ENCODE data around the gene KXD1. TPM values are rescaled to one million over a fixed set of nuclear protein-coding genes. Genes with fewer than 3 reads are reported as not detected.

KXD1 gene
- total and polyA plus RNA-seq, 10 of the 15 experiments (the other 5 are each of a cell fraction or from before 2014, with no cell fraction given) = 27.5 to 209 (median 129) TPM

- TF ChIP-seq ZBTB11 (CRISPR knock-in tag; IDR thresholded peaks at IDR 0.05) (no peak), SIN3A (IDR thresholded peaks at IDR 0.05; ENCODE audit: low read depth, low read length) (peak; percentile 89; the same call in 1 of the 2 replicates), ZNF207 (IDR thresholded peaks at IDR 0.05; ENCODE audit: borderline replicate concordance) (peak; percentile 77; the same call in 1 of the 2 replicates), CUX1 (IDR thresholded peaks at IDR 0.05; ENCODE audit: insufficient replicate concordance, low read depth, low read length) (no peak), SREBF1 (IDR thresholded peaks at IDR 0.05; ENCODE audit: low read length) (no peak; the same call in 1 of the 2 replicates), EGR1 (IDR thresholded peaks at IDR 0.05; ENCODE audit: borderline replicate concordance in 1 of 2, low read depth in 2 of 2, low read length in 2 of 2) (peak; percentile 50 to 90), CHD2 (IDR thresholded peaks at IDR 0.05; ENCODE audit: borderline replicate concordance, low read depth, low read length) (peak; percentile 65; the same call in 1 of the 2 replicates), RELB (IDR thresholded peaks at IDR 0.05; ENCODE audit: low read depth) (peak; percentile 48; the same call in 1 of the 2 replicates), RAD21 (IDR thresholded peaks at IDR 0.05; ENCODE audit: insufficient read depth, low read depth, low read length) (no peak), BRCA1 (IDR thresholded peaks at IDR 0.05; ENCODE audit: low read depth, low read length) (no peak), FOXM1 (IDR thresholded peaks at IDR 0.05; ENCODE audit: low read depth, low read length) (no peak), STAT1 (conservative IDR thresholded peaks at IDR 0.05) (0 out of 2 replicates have a peak, but pooled peaks have one; percentile 32), NFYA (IDR thresholded peaks at IDR 0.05; ENCODE audit: borderline replicate concordance, low read depth, low read length) (no peak), TCF3 (IDR thresholded peaks at IDR 0.05; ENCODE audit: borderline replicate concordance, insufficient read depth, low read depth, low read length) (no peak), KLF5 (IDR thresholded peaks at IDR 0.05; ENCODE audit: partially characterized antibody) (no peak), JUND (IDR thresholded peaks at IDR 0.05; ENCODE audit: low read depth, low read length) (0 out of 2 replicates have a peak, but pooled peaks have one; percentile 25), SMARCA5 (IDR thresholded peaks at IDR 0.05) (no peak)
These were observed 14.1 kb downstream of the KXD1 start, which contains the start of gene UBA52 (continued) for GRCh38 chr19:18571564-18572344.
